NCI-H2171 (cell line): ENCODE data around the gene HOXA6.

ENCODE experiments used
- DNase-seq: peaks from one replicate; lab custom pipeline; 2025; lab: John Stamatoyannopoulos, UW

The HOXA6 gene

DNA sequence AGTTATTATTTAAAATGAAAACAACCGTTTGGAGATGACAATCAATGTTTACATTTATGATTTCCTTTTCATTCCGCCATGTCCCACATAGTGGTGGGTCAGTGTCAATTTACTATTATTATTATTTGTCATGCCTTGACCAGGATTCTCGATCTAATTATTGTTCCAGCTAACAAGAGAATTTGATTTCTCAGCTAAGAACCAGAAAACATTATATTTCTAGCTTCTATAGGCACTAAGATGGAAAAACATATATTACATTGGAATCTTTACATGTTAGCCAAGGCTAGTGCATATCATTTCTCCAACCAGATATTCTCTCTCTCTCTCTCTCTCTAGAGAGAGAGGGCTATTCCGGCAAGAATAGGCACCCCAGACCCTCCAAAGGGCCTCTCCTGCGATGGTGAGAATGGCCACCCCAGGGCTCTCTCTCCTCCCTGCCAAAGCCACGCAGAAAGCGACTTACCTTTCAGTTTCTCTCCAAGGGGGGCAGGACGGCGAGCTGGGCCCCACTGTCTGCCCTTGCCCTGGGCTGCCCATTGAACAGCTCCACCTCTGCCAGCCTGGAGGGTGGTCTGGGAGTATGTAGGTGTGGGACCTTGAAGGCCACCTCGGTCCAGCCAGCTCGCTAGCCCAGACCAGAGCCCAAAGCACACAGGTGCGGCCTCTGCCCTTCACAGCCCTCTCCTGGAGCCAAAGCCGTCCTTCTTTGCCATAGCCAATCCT, 2.4 kb upstream of the HOXA6 start:
- no peak for DNase-seq

DNA sequence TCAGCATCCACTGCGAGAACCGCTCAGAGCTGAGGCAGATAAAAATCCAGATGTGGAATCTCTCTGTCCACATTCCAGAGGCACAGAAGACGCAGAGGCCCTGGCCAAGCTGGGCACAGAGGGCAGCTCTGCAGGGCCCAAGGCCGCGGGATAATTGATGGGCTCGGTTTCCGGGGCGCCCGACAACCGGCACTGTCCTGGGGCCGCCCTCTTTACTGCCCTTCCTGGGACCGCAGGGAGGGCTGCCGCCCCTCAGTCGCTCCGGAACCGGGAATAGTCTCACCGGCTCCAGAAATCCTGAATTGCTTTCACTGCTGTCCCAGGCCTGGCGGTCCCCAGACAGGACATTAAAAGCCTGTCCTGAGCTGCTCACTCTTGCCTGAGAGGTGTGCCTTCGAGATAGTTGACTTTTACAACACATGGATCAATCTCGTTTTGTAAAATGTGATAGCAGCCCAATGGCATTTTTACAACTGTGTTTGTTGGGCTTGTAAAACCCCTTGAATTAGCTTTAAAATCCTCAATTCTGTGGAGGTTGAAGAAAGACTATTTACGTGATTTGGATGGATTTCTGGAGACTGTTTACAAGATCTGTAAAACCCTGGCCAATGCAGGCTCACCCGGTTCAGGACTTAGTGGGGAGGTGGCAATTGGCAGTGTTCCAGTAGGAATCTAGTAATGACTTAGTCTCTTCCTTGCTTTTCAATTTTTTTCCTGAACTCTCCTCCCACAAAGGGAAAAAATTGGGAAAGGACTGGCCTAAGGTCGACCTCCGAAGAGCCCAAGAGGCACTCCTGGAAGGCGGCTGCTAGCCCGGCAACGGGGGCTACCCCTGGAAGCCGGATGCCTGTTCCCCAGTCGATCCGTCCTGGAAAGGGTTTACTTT, 1.4 kb upstream of the HOXA6 start:
- no peak for DNase-seq

DNA sequence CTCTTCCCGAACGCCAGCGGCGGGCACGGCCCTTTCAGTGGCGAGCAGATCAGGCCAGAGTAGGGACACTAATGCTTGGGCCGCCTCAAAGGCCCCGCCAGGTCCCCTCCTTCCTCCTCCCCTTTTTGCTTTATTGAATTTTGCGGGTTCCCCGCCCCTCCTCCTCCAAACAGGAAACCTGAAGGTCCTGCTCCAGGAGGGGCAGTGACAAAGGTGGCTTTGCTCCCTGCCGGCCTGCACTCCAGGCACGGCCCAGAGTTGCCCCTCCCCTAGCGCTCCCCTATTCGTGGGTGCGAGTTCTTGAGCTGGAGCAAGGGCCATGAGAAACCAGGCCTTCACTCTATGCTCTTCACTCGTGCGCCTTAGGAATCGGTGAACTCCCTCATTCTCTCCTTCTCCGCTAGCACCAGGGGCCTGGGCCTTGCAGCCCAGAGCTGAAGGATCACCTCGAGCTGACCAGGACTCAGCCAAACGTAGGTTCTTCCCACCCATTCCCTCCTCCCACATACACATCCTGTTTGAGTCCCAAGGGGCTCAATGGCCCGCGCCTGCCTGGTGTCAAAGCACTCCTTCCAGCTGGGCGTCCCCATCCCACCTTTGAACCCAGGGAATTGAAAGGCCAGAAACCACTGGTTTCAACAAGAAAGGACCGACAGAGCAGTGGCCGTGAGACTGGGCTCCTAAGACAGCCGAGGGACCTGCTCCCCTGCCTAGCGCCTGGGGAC, 619 bp upstream of the HOXA6 start:
- DNase-seq, result no peak

DNA sequence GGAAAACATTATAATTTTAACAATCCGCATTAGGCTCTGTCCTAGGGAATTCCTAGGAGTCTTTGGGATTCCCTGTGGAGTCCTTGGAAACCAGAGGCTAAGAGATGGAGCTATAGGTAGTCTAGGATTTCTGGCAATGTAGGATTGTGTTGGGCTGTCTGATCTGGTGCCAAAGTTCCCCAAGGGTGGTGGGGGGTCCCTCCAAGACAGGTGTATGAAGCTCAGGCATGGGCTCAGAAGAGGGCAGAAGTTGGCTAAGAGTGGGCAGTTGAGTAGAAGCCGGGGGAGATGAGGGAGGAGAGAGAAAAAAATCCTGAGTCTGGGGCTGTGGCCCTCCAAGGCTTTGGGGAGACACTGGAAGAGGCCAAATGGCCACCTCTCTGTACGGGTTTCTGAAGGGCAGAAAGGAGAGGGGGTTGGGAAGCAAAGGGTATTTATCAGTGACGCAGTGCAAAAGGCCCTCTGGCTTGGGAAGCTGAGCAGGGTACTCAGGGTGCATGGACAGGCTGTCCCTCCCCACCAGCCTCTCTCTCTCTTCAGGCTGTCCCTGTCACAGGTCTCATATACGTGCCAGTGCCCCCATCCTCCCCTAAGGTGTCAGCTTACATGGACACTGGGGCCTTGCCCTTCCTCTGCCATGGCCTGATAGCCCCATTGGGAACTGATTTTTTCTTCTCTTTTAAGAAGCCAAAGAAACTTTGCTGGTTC, 929 bp downstream of the HOXA6 start:
- no peak for DNase-seq

DNA sequence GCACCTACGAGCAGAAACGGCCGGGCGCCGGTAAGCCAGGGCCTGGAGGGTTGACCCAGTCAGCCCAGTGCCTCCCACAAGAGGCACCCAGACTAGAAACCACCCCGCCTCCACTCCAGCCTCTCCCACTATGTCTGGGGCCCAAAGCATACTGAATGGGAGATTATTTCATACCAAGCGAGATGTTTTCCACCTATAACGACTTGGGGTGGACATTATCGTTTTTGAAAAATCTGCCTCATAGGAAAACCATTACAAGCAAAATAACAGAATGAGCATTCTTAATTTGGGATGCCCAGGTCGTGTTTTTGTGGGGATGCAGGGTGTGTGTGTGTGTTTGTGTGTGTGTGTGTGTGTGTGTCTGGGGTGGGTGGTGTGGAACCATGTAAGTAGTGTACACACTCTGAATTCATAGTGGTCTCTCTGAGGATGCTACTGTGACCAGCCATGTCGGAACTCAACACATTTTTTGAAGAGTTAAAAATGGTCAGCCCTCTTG, 1.6 kb downstream of the HOXA6 start:
- no peak for DNase-seq

DNA sequence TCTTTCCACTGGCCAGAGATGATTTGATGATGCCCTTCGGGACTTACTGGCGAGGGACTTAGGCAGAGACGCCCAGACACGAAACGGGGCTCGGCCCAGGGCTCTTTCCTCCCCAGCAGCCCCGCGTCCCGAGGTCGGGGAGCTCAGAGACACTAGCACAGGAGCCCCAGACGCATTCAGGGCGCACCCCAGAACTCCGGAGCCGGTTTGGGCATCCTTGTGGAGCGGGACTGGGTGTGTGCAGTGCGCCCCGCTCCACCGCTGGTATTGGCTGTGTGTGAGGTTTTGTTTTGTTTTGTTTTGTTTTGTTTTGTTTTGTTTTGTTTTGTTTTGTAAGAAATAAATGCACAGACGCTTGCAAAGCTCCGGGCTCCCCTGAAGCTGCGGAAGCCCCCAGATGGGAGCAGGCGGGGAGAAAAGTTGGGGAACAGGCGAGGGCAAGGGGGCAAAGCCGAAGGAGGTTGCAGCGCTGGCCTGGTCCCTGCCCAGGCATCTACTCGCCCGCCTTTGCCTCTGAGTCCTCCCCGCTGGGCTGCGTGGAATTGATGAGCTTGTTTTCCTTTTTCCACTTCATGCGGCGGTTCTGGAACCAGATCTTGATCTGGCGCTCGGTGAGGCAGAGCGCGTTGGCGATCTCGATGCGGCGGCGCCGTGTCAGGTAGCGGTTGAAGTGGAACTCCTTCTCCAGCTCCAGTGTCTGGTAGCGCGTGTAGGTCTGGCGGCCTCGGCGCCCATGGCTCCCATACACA, 2.2 kb downstream of the HOXA6 start:
- no peak for DNase-seq

DNA sequence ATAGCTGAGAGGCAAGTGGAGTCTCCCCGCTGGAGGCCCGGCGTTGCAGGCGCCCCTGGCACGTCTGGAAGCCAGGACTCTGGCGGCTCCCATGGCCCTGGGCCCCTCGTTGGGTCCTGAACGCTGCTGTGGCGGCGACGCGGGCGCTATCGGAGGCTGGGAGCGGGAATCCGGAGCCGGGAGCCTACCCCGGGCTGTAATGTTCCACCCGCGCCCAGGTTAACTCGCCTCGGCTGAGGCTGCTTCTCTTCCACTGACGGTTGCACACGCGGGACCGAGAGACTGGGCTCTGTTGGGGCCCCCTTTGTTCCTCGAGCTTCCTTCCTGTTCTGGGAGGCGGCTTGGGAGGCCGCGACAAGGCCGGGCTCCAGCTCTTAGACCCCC, 2.8 kb downstream of the HOXA6 start:
- DNase-seq, result no peak

DNA sequence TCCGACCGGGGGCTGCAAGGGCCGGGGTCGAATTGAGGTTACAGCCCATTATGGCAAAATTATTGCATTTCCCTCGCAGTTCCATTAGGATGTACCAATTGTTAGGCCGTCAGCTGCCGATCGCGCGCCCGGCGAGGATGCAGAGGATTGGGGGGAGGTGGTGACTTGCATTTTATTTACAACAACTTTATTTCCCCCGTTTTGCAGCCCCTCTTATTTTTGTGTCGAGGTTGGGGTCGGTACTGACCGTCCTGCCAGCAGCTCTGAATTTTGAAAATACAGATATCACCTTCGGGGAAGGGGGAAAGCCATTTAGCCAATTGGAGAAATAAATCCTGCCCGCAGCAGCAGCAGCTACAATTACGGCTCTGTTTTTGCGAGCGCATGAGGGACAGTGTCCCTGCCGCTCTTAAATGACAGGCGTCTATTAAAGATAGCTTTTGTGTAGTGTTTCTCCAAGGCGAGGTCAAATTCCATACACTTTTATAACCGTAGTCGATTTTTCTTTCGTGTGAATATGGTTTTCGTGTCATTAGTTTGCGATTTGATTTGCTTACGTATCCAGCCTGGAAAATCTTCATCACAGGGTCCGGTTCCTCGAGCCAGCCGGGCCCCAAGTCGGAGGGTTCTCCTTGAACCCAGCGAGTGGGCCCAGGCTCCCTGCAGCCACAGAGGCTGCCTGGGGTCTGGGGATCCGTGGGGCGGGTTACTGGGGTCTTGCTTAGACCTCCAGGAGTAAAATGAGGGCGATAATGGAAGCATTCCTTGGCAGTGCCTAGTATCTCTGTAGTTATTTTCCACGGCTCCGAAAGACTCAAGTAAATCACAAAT, 3.4 kb downstream of the HOXA6 start:
- DNase-seq, result no peak

DNA sequence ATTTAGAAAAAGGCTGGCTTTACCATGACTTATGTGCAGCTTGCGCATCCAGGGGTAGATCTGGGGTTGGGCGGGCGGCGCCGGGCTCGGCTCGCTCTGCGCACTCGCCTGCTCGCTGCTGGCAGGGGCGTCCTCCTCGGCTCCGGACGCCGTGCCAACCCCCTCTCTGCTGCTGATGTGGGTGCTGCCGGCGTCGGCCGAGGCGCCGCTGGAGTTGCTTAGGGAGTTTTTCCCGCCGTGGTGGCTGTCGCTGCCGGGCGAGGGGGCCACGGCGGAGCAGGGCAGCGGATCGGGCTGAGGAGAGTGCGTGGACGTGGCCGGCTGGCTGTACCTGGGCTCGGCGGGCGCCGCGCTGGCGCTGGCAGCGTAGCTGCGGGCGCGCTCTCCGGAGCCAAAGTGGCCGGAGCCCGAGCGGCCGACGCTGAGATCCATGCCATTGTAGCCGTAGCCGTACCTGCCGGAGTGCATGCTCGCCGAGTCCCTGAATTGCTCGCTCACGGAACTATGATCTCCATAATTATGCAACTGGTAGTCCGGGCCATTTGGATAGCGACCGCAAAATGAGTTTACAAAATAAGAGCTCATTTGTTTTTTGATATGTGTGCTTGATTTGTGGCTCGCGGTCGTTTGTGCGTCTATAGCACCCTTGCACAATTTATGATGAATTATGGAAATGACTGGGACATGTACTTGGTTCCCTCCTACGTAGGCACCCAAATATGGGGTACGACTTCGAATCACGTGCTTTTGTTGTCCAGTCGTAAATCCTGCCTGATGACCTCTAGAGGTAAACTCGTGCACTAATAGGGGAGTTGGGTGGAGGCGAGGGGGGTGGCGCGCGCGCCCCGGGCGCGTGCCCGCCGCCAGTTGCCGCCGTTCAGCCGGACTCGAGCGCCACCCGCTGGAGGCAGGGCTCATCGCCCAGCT, 4.3 kb downstream of the HOXA6 start, which contains the start of gene HOXA5:
HOXA5 (minus strand) TSS at position 659 of the 927 bp plus-strand sequence; CDS start at position 585, 74 bp downstream.
- DNase-seq, result no peak

DNA sequence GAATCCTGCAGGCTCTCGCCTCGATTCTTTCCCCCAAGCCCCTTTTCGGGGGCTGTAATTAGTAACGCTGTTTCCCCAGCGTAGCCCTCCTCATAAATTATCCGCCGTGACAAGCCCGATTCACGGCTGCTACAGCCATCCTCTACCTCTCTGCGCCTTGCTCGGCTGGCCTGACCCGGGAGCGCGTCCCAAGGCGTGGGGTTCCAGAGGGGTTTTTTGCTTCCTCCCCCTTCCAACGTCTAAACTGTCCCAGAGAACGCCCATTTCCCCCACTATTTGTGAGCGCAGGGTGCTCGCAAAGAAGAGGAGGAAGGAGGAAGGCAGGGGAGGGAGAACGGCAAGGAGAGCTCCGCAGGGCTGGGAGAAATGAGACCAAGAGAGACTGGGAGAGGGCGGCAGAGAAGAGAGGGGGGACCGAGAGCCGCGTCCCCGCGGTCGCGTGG, 5.0 kb downstream of the HOXA6 start:
- DNase-seq, result no peak

DNA sequence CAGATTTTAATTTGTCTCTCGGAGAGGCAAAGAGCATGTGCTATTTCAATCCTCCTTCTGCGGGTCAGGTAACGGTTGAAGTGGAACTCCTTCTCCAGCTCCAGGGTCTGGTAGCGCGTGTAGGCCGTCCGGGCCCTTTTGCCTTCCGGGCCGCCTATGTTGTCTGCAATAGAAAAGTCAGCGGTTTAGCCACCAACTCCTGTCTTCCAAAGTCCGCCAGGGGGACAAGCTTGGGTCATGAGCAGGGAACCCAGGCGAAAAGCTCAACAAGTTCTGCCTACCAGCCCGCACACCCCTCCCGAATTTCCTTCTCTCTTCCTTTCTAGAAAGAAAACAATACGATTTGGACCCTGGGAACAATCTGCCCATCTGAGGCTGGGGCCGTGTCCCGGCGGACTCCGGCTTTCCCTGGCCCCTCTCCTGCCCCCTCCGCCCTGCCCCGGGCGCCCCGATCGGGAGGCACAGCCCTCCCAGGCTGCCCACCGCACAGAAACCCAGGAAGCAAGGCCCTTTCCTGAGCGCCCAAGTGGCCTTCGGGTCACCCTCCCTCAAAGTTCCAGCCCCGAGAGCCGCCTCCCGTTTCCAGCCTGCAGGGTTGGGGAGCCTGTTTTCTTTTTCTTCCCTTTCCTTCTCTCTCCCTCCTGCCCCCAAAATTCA, 5.5 kb downstream of the HOXA6 start:
- DNase-seq, result no peak

DNA sequence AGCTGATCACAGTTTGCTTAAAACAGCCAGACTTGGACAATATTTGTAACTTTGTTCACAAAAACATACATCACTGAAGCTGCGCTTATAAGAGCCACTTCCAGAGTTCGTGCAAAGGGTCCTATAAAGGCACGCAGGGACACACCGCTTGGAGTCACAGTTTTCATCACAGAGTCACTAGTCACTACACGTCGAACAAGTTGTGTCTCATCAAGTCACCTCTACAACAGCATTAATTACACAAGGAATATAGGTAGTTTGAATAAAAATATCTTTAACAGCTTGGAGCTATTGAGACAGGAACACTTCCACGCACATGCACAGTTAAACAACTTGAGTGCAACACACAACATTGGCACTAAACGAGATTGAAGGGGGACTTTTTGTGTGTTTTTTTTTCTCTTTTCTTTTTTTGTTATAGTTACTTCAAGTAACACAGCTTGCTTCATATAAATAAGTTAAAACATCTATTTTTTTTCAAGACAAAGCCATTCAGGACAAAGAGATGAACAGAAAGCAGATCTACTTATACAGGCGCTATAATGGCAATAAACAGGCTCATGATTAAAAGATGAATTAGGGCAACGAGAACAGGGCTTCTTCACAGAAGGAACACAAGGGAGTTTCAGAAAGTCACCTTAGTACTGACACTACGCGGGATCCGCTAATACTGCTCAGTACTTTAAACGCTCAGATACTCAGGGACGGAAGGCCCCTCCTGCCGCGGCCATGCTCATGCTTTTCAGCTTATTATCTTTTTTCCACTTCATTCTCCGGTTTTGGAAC, 6.2 kb downstream of the HOXA6 start:
- no peak for DNase-seq

DNA sequence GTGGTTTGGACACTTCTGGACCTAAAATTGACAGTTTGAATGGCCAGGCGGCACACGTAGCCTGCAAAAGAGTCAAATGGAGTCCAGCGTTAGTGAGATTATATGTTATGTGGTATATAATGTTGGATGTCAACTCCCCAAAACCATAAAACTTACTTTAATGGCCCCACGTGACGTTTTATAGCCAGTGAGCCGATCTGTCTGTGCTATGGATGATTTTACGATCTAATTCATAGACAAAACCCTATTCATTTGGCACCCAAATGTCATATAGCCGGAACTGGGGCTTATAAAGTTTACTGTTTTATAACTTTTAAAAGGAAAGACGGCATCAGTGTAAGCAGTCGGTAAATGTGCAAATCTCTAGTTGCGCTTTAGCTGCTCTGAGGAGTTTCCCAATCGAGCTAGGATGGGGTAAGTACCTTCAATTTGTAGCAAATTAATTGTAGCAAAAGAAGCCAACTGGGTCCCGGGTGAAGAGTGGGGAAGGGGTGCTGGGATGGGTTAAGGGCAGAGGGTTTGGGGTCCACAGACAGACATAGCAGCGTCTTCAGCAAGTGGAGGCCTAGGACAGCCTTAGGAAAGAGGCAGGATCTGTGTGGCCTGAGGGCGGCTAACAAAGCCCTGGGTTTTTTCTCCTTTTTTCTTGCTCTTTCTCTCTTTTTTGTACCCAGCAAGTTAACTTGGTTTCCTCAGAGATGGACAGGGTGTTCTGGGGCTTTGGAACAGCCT, 7.3 kb downstream of the HOXA6 start:
- DNase-seq, result no peak

DNA sequence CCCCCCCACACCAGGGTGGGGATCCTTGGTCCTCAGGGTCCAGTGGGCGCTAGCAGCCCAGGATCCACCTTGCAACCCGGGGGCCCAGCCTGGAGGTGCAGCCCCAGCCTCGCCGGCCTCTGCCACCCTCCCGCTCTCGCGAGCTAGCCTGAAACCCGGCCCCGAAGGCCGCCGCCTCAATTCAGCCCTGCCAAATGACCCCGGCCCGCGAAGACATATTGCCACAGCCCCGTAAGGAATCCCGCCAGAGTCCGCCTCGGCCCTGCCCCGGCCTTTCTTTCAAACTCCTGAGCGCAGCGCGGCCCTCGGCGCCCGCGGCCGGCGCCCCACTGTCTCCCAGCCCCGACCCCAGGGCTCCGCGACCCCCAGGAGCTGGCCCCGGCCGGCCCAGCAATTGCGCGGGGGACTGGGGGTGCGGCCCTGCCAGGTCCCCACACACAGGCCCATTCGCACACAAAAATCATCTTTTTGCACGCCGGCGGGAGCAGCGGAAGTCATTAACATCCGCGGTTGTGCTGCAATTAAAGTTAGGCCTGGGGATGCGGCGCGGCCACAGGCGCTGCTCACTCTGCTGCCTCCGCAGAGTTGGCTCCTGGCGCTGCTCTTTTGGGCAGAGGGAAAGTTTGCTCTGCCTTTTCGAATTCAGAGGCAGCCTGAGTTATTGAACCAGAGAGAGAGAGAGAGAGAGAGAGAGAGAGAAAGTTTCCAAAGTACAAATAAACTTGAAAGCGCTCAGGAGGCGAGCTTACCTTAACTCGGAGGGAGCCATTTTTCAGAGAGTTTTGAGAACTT, 8.0 kb downstream of the HOXA6 start:
- DNase-seq, result no peak

DNA sequence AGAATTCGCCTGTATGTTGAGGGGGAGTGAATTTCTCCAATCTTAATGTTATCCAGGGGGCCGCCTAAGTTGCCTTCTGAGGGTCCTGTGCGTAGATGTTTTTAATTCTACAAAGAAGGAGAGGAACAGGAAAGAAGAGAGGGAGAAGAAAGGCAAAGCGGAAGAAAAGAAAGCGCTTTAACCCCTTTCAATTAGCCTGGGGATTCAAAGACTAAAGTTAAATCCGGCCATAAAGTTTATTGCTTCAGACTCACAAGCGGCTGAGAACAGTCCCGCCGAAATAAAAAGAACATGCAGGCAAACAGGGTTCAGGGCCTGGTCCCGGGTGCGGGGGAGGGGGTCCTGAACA, 8.6 kb downstream of the HOXA6 start:
- no peak for DNase-seq

DNA sequence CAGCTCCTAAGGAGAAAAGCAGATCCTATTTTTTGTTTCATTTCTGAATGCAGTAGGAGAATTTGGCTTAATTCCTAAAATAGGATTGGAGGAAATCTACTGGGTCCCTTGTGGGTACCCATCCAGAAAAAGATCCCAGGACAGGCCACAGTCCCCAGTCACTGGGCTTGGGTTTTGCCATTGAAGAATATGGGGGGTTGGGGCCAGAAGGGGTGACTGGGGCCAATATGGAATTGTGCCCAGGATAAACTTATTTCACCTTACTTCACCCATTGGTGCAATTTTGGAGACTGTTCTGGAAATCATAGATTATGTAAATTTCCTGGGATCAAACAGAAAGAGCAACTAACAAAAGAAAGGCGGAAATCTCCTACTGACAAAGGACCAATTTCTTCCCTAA, 9.1 kb downstream of the HOXA6 start:
- DNase-seq, result no peak
